Hepatocyte (in vitro differentiated cells): ENCODE results near the gene APBA3.
A peak's percentile ranks its signal among the peaks of the same experiment; 100 is the strongest.

Source experiments
- EZH2 ChIP-seq: fragments of 200-600 bp; sonication (generic); IDR thresholded peaks from 2 replicates; pipeline ENCODE4 v1.6.1; 2016; ENCODE audit warnings: antibody characterized with exemption, mild to moderate bottlenecking, borderline replicate concordance
- EZH2phosphoT487 ChIP-seq: fragments of 200-600 bp; sonication (generic); IDR thresholded peaks from one replicate; pipeline ENCODE4 v1.6.1; 2018; ENCODE audit warnings: antibody characterized with exemption, mild to moderate bottlenecking, low read depth, moderate library complexity; ENCODE audit not compliant: unreplicated experiment, severe bottlenecking
- TF ChIP-seq, protein P1 (sequence below): fragments of 200-600 bp; sonication (generic); IDR thresholded peaks from 2 replicates; pipeline ENCODE4 v1.5.1; 2016; ENCODE audit warnings: antibody characterized with exemption, mild to moderate bottlenecking; ENCODE audit not compliant: poor library complexity

- TF ChIP-seq, protein P1, sequence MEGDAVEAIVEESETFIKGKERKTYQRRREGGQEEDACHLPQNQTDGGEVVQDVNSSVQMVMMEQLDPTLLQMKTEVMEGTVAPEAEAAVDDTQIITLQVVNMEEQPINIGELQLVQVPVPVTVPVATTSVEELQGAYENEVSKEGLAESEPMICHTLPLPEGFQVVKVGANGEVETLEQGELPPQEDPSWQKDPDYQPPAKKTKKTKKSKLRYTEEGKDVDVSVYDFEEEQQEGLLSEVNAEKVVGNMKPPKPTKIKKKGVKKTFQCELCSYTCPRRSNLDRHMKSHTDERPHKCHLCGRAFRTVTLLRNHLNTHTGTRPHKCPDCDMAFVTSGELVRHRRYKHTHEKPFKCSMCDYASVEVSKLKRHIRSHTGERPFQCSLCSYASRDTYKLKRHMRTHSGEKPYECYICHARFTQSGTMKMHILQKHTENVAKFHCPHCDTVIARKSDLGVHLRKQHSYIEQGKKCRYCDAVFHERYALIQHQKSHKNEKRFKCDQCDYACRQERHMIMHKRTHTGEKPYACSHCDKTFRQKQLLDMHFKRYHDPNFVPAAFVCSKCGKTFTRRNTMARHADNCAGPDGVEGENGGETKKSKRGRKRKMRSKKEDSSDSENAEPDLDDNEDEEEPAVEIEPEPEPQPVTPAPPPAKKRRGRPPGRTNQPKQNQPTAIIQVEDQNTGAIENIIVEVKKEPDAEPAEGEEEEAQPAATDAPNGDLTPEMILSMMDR = no peak
- TF ChIP-seq EZH2 (peak; percentile 0), EZH2phosphoT487 (no peak)
Observed at GRCh38 chr19:3784607-3785450, 23.3 kb upstream of the APBA3 start.
